NK-92 (cell line): ENCODE data around the gene TAF4.
"Not testable (repeated sequence)": the region's sequence is repeated elsewhere in the genome, so short reads cannot be mapped to it uniquely, and the experiment has no call there.

Source experiments
- DNase-seq: peaks from one replicate; lab custom pipeline; 2025; ENCODE audit not compliant: unreplicated experiment; lab: John Stamatoyannopoulos, UW

Gene TAF4

GRCh38 chr20:62007127-62007647 lies 58.5 kb downstream of the TAF4 start:
- DNase-seq, result no peak

DNA sequence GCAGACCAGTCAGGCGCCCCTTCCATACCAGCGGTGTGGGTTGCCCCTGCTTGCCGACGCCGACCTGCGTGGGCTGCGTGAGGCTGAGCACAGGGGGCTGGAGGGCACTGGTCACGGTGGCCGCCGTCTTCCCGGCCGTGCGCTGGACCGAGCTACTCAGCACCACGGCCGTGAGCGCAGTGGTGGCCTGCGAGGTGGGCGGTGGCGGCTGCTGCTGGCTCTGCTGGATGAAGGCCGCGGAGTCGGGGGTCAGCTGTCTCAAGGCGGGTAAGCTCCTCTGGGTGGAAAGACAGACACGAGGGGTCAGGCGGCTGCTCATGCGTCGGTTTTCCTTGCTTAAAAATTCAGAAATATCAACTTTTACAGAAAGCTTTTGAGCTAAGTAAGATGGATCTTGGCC lies 59.2 kb downstream of the TAF4 start:
- no peak for DNase-seq

GRCh38 chr20:62004614-62005013 lies 61.1 kb downstream of the TAF4 start:
- no peak for DNase-seq

- no peak for DNase-seq
Observed at GRCh38 chr20:62003567-62004405, 61.9 kb downstream of the TAF4 start.

DNA sequence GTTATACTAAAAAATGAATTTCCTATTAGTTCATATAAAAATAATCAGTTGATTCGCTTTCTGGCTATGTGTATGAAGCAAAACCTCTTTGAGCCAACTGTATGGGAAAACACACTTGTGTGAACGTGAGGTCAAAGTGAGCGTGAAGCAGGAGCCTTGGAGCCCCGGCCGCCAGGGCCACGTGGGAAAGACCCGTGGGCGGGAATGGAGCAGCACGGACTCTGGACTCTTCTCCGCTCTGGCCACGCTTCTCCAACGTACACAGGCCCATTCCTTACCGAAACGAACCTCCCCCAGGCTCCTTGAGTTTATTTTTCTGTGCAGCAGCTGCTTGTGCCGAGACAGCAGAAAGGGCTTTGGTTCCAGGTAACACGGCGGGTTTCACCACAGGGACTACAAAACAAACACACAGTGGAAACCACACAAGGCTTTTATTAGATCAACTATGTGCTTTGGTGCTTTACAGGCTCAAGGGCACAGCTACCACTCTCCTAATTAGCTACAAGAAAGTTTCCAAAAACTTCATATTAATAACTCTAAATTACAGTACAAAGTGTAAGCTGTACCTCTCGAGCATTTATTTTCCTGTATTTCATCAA lies 62.7 kb downstream of the TAF4 start:
- no peak for DNase-seq

- DNase-seq, result no peak
Observed at GRCh38 chr20:62001178-62001715, 64.4 kb downstream of the TAF4 start.

DNA sequence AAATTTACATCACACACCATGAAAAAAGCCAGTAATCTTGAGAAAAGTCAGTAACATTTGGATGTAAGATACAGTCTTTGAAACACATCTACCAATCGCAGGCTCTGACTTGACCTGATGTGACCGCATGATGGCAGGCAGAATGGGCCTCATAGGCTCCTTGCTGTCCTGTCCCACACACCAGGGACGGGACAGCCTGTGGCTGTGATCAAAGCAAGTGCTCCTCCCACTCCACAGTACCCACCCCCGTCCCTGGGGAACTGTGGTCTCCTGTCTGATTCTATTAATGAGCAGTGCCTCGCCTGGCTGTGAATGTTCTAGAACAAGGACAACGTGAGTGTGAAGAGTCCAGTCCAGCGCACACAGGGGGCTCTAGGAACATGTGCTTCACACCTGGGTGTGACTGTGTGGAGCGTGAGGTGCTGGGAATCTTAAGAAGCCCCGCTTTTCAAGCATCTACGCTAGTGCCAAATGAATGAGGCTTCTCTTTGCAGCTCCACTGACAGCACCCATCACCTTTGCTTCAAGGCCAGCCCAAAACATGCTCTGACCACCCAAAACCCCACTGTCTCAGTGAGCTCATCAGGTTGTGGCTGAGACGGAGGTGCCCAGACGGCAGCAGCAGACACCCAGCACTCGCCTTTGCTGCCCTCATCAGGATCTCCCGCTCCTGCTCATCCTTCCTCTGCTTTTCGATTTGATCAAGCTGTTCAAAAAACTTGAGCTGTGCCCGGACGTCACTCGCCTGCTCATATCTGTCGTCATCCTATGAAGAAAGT lies 67.1 kb downstream of the TAF4 start:
- DNase-seq, result no peak

GRCh38 chr20:61997891-61998290 lies 67.8 kb downstream of the TAF4 start:
- DNase-seq, result no peak

DNA sequence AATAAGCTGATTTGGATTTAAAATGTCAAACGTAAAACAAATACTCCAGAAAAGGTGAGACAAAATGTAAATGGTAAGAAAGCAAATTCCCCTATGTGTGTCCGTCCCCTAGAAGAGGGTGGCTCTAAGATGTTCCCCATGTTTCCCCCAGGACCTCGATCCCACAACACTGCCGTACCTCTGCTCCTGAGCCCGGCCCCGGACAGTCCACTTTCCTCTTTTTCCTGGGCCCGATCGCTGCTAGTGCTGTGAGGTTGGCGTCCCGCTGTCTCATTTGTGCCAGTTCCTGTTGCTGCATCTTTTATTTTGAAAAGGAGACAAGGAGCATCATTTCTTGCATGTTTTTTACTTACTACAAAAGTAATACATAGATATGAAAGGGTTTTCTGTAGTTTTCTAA lies 68.3 kb downstream of the TAF4 start:
- no peak for DNase-seq

DNA sequence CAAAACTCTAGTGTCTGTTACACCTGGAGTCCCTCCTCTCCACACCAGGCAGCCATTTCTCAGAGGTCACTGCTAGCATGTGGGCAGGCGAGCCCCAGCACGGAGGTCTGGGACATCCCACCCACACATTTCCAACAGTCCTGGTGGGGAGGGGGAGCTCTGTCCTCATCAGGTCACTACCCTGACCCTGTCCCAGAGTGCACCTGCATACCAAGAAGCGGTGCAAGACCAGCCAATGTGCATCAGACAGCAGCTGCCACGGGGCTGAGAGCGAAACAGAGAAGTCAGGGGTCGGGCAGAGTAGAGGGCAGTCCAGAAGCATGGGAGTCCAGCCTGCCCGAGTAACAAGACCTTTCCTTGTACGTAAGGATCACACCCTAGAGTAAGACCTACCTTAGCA lies 71.1 kb downstream of the TAF4 start:
- no peak for DNase-seq

- DNase-seq, result no peak
Observed at GRCh38 chr20:61993058-61993457, 72.6 kb downstream of the TAF4 start.

DNA sequence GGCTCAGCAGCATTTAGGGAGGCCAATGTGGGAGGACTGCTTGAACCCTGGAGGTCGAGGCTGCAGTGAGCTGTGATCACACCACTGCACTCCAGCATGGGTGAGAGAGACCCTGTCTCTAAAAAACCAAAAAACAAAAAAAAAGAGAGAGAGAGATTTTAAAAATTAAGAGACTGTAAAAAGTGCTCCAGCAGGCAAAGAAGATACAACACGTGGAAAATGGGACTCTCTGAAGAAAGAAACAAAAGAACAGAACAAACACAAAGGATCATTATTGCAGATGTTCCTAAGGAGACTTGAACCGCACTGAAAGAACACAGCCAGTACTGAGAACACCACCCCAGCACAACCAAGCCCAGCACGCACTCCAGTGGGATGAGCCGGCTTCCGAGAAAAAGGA lies 74.2 kb downstream of the TAF4 start:
- no peak for DNase-seq

DNA sequence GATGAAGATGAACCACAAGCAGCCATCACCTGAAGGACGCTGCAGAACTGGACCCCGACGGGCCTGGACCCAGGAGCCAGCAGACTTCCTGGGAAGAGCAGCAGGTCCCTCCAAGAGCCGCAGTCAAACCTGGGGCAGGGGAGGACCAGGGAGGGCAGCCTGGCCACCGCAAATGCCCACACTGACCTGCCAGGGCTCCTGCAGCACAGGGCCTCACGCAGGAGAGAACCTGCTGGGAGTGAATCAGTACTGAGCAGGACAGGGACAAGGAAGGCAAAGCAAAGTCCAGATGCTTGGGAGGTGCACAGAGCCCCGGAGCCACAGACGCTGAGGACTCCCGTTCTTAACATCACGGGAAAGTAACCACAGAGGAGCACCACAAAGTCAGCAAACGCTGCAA lies 75.2 kb downstream of the TAF4 start:
- DNase-seq, result no peak

DNA sequence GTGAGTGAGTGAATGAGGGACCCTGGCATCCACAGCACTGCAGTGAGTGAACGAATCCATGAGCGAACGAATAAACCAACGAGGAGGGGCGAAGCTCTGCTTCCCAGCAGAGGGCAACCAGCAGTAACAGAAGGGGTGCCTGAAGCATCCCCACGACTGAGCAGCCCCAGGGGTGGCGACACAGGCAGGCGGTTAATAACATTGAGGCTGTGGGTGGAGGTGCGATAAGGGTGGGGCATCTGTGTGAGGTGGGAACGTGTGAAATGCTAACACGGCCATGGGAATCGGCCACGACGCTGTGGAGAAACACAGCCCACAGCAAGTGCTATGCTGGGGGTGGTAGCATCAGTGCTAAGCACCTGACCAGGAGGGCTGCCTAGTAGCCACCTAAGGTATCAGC lies 75.9 kb downstream of the TAF4 start:
- no peak for DNase-seq

- no peak for DNase-seq
Observed at GRCh38 chr20:61988665-61989064, 77.0 kb downstream of the TAF4 start.

GRCh38 chr20:61986762-61987321 lies 78.8 kb downstream of the TAF4 start:
- DNase-seq, result no peak

- no peak for DNase-seq
Observed at GRCh38 chr20:61985096-61985495, 80.6 kb downstream of the TAF4 start.

DNA sequence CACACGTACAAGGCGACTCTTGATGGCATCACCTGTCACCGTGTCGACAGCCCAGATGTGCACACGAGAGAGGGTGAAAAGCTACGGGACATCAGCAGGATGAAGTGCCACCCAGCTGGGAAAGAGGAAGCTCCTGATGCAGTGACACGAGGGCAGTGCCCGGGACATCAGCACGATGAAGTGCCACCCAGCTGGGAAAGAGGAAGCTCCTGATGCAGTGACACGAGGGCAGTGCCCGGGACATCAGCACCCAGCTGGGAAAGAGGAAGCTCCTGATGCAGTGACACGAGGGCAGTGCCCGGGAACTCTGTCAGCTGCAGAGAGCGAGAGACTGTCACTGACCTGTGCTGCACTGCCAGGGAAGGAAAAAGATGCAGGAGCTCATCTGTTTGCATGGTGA lies 81.2 kb downstream of the TAF4 start:
- not testable (repeated sequence) for DNase-seq

DNA sequence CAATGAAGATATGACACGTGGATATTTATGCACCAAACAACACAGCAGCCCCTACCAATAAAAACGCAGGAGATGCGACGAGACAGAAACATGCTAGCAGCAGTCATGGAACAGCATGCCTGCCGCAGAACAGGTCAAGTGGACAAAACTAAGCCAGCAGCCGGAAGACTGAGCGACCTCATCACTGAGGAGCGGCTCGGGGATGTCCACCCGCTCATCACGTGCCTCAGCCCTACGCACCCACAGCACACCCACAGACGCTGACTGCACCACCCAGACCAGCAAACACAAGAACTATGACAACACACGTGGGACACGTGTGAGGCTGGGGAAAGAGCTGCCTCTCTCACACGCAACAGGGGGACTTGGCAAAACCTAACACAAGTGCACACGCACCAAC lies 81.7 kb downstream of the TAF4 start:
- DNase-seq, result no peak

- DNase-seq, result no peak
Observed at GRCh38 chr20:61982951-61983315, 82.7 kb downstream of the TAF4 start.
